ENCODE data around the gene ABL1. TPM values are rescaled to one million over a fixed set of nuclear protein-coding genes. Genes with fewer than 3 reads are reported as not detected.

The ABL1 gene
- total and polyA plus RNA-seq, 10 donors: 9.7 to 76.7 (median 42.2) TPM

GRCh38 chr9:130839132-130840111 is 4.4 kb downstream of the ABL1 start:
- Histone ChIP-seq H3K4me3 (no peak overlapping the region), H3K36me3 (no peaks in the 10 kb centered on the region), H3K27ac (peak overlapping the region in 3 of 8 donors; percentile 1 to 38 (median 1)), H3K9me3 (no peaks in the 10 kb centered on the region), H3K27me3 (replicated peaks in 1 of 7) (no peaks in the 10 kb centered on the region), H3K4me1 (peaks cover 9 to 95% (median 68%) of the 10 kb centered on the region in 6 donors)
- intact Hi-C loops (cut with DNase I; ENCODE audit: low total_unique reads): no loop called here
- 77 to 90% (median 85%) methylated on average over 9 of the region's 9 CpGs for WGBS, 5 donors
- DNase-seq: no peak
- TF ChIP-seq CTCF (IDR thresholded peaks at IDR 0.05 in 8 of 11, conservative IDR thresholded peaks at IDR 0.05 in 3 of 11) (no peak), POLR2A (IDR thresholded peaks at IDR 0.05) (no peak), POLR2AphosphoS5 (IDR thresholded peaks at IDR 0.05) (no peak)

- H3K36me3 ChIP-seq: no peaks in the 10 kb centered on the region
- no peaks in the 10 kb centered on the region for H3K9me3 ChIP-seq
- intact Hi-C loops (cut with DNase I; ENCODE audit: low total_unique reads): no loop called here
- WGBS, 5 donors: 87 to 94% (median 87%) methylated on average over 4 of the region's 4 CpGs
- no peak overlapping the region for H3K27ac ChIP-seq
- no peak for TF ChIP-seq POLR2A (IDR thresholded peaks at IDR 0.05)
- TF ChIP-seq POLR2AphosphoS5 (IDR thresholded peaks at IDR 0.05): no peak
- DNase-seq: no peak
- peaks cover 4 to 99% (median 65%) of the 10 kb centered on the region in 6 donors for H3K4me1 ChIP-seq
- H3K27me3 ChIP-seq (replicated peaks in 1 of 7): no peaks in the 10 kb centered on the region
- no peak overlapping the region for H3K4me3 ChIP-seq
Measured at GRCh38 chr9:130842545-130842944, 7.5 kb downstream of the ABL1 start.

DNA sequence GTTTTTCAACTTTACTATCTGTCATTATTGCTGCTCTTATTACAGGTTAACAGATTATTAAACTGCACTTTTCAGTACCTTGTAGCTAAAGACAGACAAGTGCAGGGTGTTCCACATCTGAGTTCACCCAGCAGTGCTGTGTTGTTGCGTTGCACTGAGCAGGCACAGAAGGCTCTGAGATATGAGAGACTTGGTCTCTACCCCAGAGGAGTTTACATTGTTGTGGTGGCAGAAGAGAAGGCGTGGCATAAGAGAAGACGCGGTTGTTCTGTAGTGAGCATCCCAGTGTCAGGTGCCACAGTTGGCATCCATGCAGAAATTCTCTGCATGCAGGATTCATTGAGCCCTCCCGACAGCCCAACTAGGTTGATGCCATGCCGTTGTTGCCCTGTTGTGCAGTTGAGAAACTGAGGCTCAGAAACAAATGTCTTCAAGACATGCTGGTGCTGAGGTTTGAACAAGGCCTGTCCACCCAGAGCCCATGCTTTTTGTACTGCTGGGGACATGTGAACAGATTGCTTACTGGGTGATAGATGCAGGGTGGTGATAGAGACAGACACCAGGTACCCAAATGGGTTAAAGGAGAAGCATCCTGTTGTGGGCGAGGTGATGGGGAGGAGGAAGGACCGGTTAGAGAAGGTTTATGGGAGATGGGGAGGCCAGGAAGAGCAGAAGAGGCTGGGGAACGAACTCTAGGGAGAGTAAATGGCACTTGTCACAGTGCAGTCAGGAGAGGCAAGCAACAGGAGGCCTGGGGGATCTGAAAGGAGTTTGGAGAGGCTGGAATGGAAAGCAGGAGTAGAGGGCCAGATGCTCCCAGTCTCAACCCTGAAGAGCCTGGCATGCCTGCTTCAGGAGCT is 8.2 kb downstream of the ABL1 start:
- no peaks in the 10 kb centered on the region for H3K36me3 ChIP-seq
- peak overlapping the region in 1 of 8 donors; percentile 13 for H3K27ac ChIP-seq
- intact Hi-C loops (cut with DNase I; ENCODE audit: low total_unique reads): no loop called here
- H3K4me1 ChIP-seq: peaks cover under 1 to 99% (median 67%) of the 10 kb centered on the region in 6 donors
- WGBS, 5 donors: 82 to 91% (median 86%) methylated on average over 9 of the region's 9 CpGs
- no peak for TF ChIP-seq POLR2AphosphoS5 (IDR thresholded peaks at IDR 0.05)
- TF ChIP-seq POLR2A (IDR thresholded peaks at IDR 0.05): no peak
- no peak for TF ChIP-seq CTCF (IDR thresholded peaks at IDR 0.05 in 8 of 11, conservative IDR thresholded peaks at IDR 0.05 in 3 of 11)
- H3K4me3 ChIP-seq: no peak overlapping the region
- H3K9me3 ChIP-seq: no peaks in the 10 kb centered on the region
- no peaks in the 10 kb centered on the region for H3K27me3 ChIP-seq (replicated peaks in 1 of 7)
- DNase-seq: no peak

GRCh38 chr9:130844044-130844451 is 9.0 kb downstream of the ABL1 start:
- DNase-seq: no peak
- no peak overlapping the region for H3K4me3 ChIP-seq
- TF ChIP-seq POLR2AphosphoS5 (IDR thresholded peaks at IDR 0.05) (no peak), CTCF (IDR thresholded peaks at IDR 0.05 in 8 of 11, conservative IDR thresholded peaks at IDR 0.05 in 3 of 11) (no peak), POLR2A (IDR thresholded peaks at IDR 0.05) (no peak)
- H3K9me3 ChIP-seq: no peaks in the 10 kb centered on the region
- WGBS, 5 donors: 86 to 95% (median 90%) methylated on average over 4 of the region's 4 CpGs
- peaks cover 0 to 99% (median 63%) of the 10 kb centered on the region in 6 donors for H3K4me1 ChIP-seq
- H3K27me3 ChIP-seq (replicated peaks in 1 of 7): no peaks in the 10 kb centered on the region
- H3K36me3 ChIP-seq: no peaks in the 10 kb centered on the region
- intact Hi-C loops (cut with DNase I; ENCODE audit: low total_unique reads): no loop called here
- H3K27ac ChIP-seq: peak overlapping the region in 1 of 8 donors; percentile 13
